VCaP (cell line): ENCODE measurements around the gene ACVR2B.

ENCODE experiments used
- H3K27ac ChIP-seq: fragments of 450-650 bp; 2 replicates; pipeline ENCODE4 v1.5.1; 2017
- TF ChIP-seq, protein P1 (sequence below): fragments of 450-650 bp; conservative IDR thresholded peaks from 2 replicates; pipeline ENCODE4 v1.5.1; 2017; ENCODE audit warnings: mild to moderate bottlenecking, moderate library complexity

Gene ACVR2B

DNA sequence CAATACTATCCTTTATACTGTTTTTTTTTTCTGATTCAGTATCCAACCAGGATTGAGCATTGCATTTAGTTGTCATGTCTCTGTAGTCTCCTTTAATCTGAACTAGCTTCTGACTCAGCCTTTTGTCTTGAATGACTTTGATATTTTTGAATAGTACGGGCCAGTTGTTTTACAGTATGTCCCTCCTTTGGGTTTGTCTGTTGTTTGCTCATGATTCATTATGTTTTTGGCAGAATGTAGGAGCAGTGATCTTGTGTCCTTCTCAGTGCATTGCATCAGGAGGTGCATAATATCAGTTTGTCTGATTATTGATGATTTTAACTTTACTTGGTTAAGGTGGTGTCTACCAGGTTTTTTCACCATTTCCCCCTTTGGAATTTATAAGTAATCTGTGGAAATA is 63.0 kb downstream of the ACVR2B start:
- TF ChIP-seq, protein P1, sequence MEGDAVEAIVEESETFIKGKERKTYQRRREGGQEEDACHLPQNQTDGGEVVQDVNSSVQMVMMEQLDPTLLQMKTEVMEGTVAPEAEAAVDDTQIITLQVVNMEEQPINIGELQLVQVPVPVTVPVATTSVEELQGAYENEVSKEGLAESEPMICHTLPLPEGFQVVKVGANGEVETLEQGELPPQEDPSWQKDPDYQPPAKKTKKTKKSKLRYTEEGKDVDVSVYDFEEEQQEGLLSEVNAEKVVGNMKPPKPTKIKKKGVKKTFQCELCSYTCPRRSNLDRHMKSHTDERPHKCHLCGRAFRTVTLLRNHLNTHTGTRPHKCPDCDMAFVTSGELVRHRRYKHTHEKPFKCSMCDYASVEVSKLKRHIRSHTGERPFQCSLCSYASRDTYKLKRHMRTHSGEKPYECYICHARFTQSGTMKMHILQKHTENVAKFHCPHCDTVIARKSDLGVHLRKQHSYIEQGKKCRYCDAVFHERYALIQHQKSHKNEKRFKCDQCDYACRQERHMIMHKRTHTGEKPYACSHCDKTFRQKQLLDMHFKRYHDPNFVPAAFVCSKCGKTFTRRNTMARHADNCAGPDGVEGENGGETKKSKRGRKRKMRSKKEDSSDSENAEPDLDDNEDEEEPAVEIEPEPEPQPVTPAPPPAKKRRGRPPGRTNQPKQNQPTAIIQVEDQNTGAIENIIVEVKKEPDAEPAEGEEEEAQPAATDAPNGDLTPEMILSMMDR: no peak
- H3K27ac ChIP-seq: no peak overlapping the region

DNA sequence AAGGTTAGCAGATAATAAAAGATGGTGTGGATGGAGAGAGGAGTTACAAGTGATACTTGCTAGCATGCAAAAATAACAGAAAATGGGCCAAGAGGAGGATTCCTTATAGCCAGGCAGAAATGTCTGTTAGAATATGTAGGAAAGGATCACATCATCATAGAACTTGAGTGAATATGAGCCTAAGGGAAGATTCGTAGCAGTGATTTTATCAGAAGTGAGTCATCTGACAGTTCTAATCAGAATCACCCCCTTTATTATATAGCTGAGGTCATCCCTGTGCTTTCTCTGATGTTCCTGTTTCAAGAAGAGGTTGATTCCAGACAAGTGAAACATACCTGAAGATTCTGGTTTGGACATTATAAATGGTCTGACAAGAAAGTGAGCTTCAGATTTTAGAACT is 65.3 kb downstream of the ACVR2B start:
- H3K27ac ChIP-seq: peak overlapping the region; percentile 52
- TF ChIP-seq, protein P1: no peak

GRCh38 chr3:38519651-38520050 is 66.0 kb downstream of the ACVR2B start:
- TF ChIP-seq, protein P1: no peak
- H3K27ac ChIP-seq: no peak overlapping the region

- H3K27ac ChIP-seq: no peak overlapping the region
- TF ChIP-seq, protein P1: peak; percentile 94
Observed at GRCh38 chr3:38521391-38521987, 67.8 kb downstream of the ACVR2B start.

DNA sequence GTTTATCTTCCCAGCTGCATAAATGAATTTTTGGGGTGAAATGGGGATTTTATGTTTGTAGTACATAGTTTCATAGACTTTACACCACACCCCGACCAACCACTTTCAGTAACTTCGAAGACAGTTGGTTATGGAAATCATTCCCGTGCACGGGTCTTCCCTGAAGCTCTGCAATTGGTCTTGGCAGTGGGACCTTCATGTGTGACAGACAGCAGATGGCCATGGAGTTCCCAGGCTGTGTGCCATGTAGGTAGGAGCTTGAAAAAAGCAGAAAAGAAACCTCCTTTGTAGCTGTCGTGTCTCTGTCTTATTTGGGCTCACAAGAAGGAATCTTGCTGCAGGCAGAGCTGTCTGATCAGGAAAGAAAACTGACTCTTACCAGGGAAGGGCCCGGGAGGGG is 68.3 kb downstream of the ACVR2B start:
- no peak overlapping the region for H3K27ac ChIP-seq
- TF ChIP-seq, protein P1: no peak

DNA sequence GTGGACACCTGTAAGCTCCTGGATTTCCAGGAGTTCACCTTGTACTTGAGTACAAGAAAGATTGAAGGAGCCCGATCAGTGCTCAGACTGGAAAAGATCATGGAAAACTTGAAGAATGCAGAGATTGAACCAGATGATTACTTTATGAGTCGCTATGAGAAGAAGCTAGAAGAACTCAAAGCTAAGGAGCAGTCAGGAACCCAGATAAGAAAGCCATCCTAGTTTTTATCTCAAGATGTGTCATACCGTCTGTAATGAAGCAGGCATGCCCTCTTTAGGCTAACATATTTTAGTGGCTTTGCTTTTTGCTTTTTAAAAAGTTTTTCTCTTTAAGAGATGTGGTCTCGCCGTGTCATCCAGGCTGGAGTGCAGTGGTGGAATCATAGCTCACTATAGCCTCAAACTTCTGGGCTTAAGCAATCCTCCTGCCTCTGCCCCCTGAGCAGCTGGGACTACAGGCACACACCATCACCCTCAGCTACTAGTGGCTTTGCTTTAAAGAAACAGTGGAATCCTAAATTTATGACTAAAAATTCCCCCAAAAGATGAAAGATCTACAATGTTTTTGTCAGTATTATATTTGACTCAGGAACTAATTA is 70.5 kb downstream of the ACVR2B start:
- TF ChIP-seq, protein P1: no peak
- no peak overlapping the region for H3K27ac ChIP-seq

DNA sequence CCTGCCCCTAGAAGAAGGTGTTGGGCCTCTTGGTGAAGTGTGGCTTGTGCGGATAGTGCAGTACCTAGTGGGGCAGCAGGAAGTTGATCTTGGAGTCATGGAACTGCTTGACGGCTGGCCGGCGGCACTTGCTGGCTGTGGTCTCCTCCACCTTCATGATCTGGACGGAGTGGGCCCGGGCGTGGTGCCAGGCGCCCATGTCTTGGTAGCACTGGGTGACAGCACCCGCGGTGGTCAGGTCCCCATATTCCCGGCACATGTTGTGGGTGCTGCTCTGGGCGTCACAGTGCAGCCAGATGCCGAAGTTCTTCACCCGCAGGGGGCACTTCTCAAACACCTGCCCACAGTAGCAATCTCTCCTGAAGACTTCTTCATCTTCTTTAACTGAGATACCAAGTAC is 73.1 kb downstream of the ACVR2B start:
- no peak overlapping the region for H3K27ac ChIP-seq
- TF ChIP-seq, protein P1: no peak
